ENCODE data around the gene FRMD1.

FRMD1 gene

DNA sequence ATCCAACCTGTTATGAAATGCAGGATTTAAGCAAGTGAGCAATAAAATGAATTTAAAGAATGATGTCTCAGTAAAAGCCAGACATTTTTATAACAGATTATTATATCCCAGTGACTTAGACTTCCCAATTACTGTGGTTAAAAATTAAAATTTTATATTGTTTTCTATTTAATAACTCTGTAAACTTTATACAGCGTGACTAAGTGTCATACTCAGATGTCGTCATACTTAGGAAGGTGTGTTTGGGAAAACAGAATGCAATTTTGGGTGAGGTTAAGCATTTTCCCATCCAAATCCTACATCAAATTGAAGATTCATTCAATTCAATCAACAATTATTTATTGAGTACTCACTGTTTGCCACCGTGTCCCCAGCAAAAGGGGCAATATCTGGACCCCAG is 31.4 kb upstream of the FRMD1 start:
- no peak for DNase-seq

GRCh38 chr6:168109171-168109570 is 30.2 kb upstream of the FRMD1 start:
- no peak for DNase-seq

- DNase-seq, result no peak
Observed at GRCh38 chr6:168107191-168107983, 28.4 kb upstream of the FRMD1 start.

DNA sequence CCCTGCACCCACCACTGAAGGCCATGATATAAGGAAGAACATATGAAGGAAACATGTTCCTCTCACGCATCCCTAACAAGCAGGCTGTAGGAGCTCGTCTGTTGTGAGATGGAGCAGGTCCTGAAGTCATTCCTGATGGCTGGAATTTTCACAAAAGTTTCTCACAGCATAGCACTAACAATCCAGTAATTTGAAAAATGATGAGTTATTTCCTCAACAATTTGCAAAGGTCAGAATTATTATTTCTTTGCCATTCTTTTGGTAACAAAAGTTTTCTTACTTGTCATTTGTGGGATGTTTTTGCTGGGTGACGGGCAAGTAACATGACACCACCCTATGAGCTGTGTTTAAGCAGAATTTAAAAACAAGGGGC is 27.6 kb upstream of the FRMD1 start:
- no peak for DNase-seq

- DNase-seq, result no peak
Observed at GRCh38 chr6:168105813-168106632, 27.0 kb upstream of the FRMD1 start.

GRCh38 chr6:168104636-168105035 is 25.6 kb upstream of the FRMD1 start:
- no peak for DNase-seq

- DNase-seq, result no peak
Observed at GRCh38 chr6:168103050-168103830, 24.2 kb upstream of the FRMD1 start.

DNA sequence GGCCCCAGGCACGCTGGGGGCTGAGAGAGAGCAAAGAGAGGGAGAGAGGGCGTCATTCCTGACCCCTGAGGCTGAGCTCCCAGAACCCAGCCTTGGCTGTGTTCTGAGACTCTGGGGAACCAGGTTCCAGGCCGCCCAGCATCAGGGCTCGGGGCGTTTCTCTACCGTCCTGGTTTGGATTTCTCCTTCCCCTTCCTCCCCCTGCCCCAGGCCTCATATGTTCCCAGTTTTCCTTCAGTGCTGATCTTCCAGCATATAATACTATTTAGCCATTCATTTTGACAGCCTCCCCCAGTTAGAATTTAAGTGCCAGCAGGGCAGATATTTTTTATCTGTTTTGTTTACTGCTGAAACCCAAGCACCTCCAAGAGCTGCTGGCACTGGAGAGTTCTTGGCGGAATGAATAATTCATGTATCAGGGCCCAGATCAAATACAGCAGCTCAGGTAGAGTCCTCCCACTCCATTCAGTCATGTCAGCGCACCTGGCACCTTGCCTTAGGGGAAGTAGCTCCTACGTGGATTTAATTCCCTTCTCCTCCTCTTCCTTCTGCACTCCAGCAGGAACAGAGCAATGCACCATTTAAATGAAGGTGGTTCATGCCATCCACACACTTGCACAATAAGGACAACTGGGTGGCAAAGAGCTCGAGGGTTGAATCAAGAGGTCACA is 23.4 kb upstream of the FRMD1 start:
- no peak for DNase-seq

DNA sequence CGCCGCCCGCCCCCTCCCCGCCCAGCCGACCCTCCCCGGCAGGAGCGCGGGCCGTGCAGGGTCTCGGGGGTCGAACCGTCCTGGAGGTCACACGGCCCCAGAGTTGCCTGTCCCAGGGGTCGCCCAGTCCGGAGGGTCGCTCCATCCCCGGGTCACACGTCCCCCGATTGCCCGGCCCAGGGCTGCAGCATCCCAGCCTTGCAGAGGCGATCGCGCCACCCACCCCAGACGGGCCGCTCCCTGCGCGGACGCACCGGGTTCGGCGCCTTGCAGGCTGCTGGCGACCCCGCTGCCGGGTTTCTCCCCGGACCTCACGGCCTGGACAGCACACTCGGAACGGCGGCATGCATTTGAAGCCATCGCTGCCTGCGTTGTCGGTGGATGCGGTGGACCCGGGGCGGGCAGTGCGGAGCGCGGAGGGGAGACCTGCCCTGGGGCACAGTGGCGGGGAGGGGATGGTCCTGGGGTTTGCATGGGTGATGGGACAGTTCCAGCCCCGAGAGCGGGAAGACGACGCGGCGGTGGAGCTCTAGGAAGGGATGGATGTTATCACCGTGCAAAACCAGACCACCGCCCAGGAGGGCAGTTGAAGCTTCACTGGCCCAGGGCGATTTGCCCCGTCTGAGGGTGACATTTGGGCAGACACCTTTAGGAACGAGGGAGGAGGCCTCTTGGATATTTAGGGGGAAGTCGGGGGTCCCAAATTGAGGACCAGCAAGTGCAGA is 22.7 kb upstream of the FRMD1 start:
- no peak for DNase-seq

- DNase-seq, result no peak
Observed at GRCh38 chr6:168100803-168101589, 22.0 kb upstream of the FRMD1 start.

DNA sequence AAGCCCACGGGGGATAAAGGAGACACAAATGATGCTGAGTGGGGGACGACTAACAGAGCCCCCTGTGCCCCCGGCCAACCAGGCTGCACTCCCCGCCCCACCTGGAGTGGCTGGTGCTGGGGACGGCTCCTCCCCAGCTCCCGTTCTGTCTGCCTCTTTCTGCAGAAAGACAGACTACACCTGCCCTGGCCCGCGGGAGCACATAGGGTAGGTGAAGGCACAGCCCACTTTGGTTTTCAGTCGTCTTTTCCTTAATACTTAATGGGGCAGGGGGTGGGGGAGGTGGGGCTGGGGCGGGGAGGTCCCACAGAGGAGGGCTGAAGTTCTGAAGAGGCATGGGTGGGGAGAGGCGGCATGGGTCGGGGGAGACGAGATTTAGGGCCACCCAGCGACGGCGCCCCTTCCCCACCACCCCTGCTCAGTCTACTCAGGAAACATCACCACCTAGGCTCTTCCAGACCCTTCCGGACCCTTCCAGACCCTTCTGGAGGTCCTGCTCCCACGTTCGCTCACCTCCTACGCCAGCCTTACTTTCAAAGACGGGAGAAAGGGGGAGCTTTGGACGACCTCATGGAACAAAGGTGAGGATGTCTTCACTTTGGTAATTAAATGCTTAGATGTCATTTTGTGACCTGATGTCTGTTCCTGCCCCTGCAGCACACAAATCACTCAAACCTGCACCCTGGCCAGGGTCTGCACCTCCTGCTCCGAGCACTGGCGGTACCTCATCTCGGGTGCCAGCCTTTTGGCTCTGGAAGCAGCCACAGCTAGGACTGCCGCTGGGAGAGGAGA is 21.2 kb upstream of the FRMD1 start:
- no peak for DNase-seq

DNA sequence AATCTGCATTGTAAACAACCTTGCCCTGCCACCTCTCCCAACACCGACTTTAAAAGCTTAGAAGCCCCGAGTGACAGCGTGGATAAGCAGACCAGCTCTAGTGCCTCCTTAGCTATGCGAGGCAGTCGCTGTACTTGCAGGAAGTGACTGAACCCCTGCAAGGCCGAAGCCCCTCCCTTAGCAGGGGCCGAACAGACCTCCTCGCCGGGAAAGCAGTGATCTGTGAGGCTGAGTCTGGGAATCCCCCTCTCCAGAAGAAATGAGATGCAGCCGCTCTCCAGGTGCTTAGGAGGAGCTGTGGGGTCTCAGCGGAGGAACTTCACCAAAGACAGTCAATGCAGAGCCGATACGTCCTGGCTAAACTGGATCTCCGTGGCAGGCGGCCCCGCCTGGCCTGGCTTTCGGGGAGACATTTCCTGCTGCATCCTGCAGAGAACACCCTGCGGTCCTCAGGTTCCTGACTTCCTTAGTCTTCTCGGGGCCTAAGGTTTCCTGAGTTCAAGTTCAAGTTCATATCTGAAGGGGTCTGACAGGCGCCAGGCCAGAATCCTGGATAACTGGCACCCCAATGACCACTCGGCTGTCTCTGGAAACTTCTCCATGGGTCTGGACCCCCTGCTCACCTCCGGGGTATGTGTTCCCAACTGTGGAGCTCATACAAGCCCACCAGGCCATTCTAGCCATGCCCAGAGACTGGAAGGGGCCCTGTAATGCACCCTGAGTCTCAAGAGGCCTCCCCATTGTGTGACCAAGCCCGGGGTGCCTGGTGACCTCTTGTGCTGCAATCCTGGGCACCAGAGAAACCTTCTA is 20.4 kb upstream of the FRMD1 start:
- no peak for DNase-seq

GRCh38 chr6:168098431-168098861 is 19.4 kb upstream of the FRMD1 start:
- DNase-seq, result no peak

DNA sequence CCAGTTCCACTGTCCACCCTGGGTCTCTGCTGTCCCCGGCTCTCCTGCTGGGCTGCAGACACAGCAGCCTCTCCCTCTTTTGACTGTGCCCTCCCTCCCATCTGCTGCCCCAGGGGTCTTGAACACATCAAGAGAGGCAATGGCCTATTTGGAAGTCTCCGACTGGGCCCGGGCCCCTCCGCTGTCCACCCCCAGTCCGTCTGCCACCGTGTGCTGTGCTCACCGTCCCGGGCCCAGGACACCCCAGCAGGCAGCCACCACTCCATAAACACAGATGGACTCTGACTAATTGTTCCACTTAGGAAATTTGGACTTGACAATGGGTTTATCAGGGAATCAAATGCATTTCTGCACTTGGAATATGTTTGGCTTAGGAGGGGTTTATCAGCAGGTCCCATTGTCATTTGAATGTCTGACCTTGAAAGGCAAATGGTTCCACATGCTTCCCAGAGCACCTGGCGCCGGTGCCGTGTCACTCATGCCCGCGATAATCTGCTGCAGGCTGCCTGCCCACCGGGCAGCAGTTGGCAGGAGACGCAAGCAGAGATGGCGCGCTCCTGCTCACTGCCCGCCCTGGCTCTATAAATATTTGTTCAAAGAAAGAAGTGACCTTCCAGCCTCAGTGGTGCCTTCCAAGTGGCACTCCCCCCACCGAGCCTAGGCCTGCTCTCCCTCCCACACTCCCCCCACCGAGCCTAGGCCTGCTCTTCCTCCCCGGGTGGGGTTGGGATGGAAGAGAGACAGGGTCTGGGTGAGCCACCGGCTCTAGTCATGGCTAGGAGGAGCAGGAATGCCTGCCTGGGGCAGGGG is 18.8 kb upstream of the FRMD1 start:
- no peak for DNase-seq

DNA sequence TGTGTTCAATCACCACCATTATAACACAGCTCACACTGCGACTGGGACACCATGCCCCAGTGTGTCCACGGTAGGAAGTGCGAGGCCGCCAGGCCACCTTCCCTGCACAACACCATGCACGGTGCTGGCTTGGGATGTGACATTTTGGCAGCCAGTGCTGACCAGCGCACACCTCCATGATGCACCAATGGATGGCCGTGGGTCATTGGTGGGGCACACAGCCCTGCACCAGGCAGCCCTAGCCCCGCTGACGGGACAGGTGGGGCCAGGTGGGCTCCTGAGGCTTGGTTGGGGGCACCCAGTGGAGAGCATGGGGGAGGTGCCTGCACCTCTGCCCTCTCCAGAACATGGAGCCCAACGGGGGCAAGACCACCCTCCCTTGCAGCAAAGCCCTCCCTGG is 18.2 kb upstream of the FRMD1 start:
- no peak for DNase-seq

DNA sequence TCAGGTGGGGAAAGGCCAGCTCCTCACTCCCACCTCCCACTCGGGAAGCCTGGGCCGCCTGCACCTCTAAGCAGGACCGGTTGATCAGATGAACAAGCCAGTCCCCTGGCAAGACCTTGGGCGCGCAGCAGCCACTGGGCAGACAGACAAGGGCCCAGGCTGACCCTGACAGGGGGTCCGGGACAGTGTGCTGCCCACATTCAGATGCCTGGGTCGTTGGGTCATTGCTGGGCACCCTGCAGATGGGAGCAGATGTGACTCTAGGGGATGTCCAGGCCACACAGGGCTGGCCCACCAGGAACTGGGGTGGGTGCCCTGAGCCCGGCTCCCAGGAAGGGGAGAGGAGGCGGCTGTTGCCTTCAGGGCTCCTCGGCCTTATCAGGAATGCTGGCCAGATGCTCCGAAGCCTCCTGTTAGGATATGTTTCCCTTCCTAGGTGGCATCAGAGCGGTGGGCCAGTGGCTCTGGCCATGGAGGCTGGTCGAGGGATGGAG is 17.3 kb upstream of the FRMD1 start:
- no peak for DNase-seq

DNA sequence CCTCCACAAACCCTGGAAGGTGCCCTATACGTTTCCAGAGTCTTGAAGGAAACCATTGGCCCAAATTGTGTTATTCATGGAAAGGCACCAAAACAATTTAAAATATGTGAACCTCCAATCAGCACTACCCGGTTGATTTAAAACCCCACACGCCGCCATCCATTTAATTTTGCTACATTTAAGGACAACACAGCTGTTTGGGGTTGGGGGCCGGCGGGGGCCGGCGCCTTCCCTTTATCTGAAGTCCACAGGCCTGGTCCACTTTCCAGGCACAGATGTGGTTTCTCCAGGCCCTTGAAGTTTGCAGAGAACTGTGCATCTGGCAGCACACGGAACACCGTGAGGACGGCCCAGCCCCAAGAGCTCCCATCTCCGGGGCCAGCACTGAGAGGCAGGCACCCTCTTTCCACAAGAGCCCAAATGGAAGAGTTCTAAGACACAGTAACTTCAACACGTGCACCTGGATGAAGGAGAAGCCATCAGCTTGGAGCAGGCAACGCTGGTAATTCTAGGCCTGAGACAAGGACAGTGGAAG is 16.8 kb upstream of the FRMD1 start:
- DNase-seq, result no peak

DNA sequence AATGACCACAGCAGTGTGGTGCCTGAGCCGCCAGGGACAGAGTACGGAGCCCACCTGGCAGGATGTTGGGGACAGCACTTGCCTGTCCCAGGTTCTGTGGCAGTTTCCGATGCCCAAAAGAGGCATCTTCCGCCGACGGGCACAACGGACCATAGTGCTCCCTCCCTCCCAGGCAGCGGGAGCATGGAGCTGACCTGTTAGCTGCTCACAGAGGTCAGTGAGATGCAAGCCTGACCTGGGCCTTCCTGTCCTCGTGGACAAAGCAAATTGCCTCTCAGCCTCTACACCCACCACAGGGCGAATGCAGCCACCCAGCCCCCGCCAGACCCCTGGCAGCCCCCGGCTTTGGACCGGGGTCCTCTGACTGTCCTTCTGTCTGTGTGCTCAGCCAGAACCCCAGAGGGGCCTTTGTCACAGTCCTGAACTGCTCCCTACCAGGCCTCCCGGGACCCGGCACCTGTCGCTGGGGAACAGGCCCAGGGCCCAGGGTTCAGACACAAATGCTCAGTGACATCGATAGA is 16.2 kb upstream of the FRMD1 start:
- no peak for DNase-seq
